Measurements from ENCODE around the gene DCAF11. TPM values are rescaled to one million over a fixed set of nuclear protein-coding genes. Genes with fewer than 3 reads are reported as not detected.

DCAF11 gene
- total and polyA plus RNA-seq, 2 of the 13 experiments (the other 11 are each of a cell fraction or from before 2014, with no cell fraction given), result 150 to 257 TPM

- TF ChIP-seq ZBTB38 (CRISPR knock-in tag; IDR thresholded peaks at IDR 0.05) (peak; percentile 83), ARID3A (IDR thresholded peaks at IDR 0.05; ENCODE audit: low read depth, low read length) (no peak), ZFP91 (CRISPR knock-in tag; IDR thresholded peaks at IDR 0.05; ENCODE audit: borderline replicate concordance) (no peak), EP300 (IDR thresholded peaks at IDR 0.05; ENCODE audit: low read depth in 2 of 2, low read length in 2 of 2) (peak; percentile 23 to 43; a peak in 1 of 4 replicates), EP300 (CRISPR knock-in tag; IDR thresholded peaks at IDR 0.05; ENCODE audit: borderline replicate concordance) (no peak), RBM22 (optimal IDR thresholded peaks at IDR 0.05; ENCODE audit: low read length) (no peak), KDM3A (CRISPR knock-in tag; IDR thresholded peaks at IDR 0.05; ENCODE audit: low read depth) (peak; percentile 58; the same call in 1 of the 2 replicates), HCFC1 (IDR thresholded peaks at IDR 0.05; ENCODE audit: low read depth, low read length) (peak; percentile 13; the same call in 1 of the 2 replicates), ZNF800 (CRISPR knock-in tag; IDR thresholded peaks at IDR 0.05) (no peak), BCLAF1 (IDR thresholded peaks at IDR 0.05) (no peak), ZNF567 (CRISPR knock-in tag; IDR thresholded peaks at IDR 0.05; ENCODE audit: borderline replicate concordance) (peak; percentile 86; the same call in 1 of the 2 replicates), MIXL1 (CRISPR knock-in tag; IDR thresholded peaks at IDR 0.05) (no peak; the same call in none of the 2 replicates), ZNF562 (CRISPR knock-in tag; IDR thresholded peaks at IDR 0.05; ENCODE audit: borderline replicate concordance) (no peak), ZNF432 (CRISPR knock-in tag; IDR thresholded peaks at IDR 0.05; ENCODE audit: borderline replicate concordance) (no peak), ZNF547 (CRISPR knock-in tag; IDR thresholded peaks at IDR 0.05) (peak; percentile 98), ZBTB37 (CRISPR knock-in tag; IDR thresholded peaks at IDR 0.05) (no peak), SMARCC2 (IDR thresholded peaks at IDR 0.05) (no peak), ZNF17 (CRISPR knock-in tag; IDR thresholded peaks at IDR 0.05) (no peak), MTA1 (CRISPR knock-in tag; IDR thresholded peaks at IDR 0.05; ENCODE audit: borderline replicate concordance) (peak; percentile 22; the same call in 1 of the 2 replicates), HNF4A (CRISPR knock-in tag; IDR thresholded peaks at IDR 0.05) (peak; percentile 74)
Measured at GRCh38 chr14:24135834-24136683, 21.5 kb downstream of the DCAF11 start, which contains the start of gene PSME1 (continued).
